HL-60 (cell line): ENCODE data around the gene ITGB5.
"Not testable (repeated sequence)": the region's sequence is repeated elsewhere in the genome, so short reads cannot be mapped to it uniquely, and the experiment has no call there.

ENCODE experiments used
- GABPA ChIP-seq: IDR thresholded peaks from 2 replicates; pipeline ENCODE4 v1.6.1; 2012; ENCODE audit warnings: low read depth
- POLR2AphosphoS5 ChIP-seq: IDR thresholded peaks from 2 replicates; pipeline ENCODE4 v1.6.1; 2012; ENCODE audit warnings: low read depth
- SPI1 ChIP-seq: IDR thresholded peaks from 2 replicates; pipeline ENCODE4 v1.6.1; 2012; ENCODE audit warnings: low read depth, mild to moderate bottlenecking, borderline replicate concordance
- TF ChIP-seq, protein P1 (sequence below): IDR thresholded peaks from one replicate; pipeline ENCODE4 v1.5.1; 2011; ENCODE audit warnings: low read length, control low read depth, inconsistent platforms; ENCODE audit not compliant: insufficient read depth
- TF ChIP-seq, protein P2 (sequence below): IDR thresholded peaks from 2 replicates; pipeline ENCODE4 v1.6.1; 2012; ENCODE audit warnings: low read depth; ENCODE audit not compliant: insufficient replicate concordance

DNA sequence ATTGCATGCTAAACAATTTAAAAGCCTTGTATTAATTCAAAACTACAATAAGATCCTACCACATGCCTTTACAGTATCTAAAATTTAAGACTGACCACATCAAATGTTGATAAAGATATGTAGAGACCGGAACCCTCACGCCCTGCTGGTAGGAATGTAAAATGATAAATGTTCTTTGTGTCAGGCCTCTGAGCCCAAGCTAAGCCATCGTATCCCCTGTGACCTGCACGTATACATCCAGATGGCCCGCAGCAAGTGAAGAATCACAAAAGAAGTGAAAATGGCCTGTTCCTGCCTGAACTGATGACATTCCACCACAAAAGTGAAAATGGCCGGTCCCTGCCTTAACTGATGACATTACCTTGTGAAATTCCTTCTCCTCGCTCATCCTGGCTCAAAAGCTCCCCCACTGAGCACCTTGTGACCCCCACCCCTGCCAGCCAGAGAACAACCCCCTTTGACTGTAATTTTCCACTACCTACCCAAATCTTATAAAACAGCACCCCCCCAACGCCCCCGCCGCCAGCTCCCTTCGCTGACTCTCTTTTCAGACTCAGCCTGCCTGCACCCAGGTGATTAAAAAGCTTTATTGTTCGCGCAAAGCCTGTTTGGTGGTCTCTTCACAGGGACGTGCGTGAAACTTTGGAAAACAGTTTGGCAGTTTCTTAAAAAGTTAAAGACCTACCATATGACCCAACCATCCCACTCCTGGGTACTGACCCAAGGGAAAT is 59.5 kb downstream of the ITGB5 start:
- TF ChIP-seq POLR2AphosphoS5, GABPA, SPI1: not testable (repeated sequence)
- TF ChIP-seq, protein P1, sequence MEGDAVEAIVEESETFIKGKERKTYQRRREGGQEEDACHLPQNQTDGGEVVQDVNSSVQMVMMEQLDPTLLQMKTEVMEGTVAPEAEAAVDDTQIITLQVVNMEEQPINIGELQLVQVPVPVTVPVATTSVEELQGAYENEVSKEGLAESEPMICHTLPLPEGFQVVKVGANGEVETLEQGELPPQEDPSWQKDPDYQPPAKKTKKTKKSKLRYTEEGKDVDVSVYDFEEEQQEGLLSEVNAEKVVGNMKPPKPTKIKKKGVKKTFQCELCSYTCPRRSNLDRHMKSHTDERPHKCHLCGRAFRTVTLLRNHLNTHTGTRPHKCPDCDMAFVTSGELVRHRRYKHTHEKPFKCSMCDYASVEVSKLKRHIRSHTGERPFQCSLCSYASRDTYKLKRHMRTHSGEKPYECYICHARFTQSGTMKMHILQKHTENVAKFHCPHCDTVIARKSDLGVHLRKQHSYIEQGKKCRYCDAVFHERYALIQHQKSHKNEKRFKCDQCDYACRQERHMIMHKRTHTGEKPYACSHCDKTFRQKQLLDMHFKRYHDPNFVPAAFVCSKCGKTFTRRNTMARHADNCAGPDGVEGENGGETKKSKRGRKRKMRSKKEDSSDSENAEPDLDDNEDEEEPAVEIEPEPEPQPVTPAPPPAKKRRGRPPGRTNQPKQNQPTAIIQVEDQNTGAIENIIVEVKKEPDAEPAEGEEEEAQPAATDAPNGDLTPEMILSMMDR: not testable (repeated sequence)
- TF ChIP-seq, protein P2, sequence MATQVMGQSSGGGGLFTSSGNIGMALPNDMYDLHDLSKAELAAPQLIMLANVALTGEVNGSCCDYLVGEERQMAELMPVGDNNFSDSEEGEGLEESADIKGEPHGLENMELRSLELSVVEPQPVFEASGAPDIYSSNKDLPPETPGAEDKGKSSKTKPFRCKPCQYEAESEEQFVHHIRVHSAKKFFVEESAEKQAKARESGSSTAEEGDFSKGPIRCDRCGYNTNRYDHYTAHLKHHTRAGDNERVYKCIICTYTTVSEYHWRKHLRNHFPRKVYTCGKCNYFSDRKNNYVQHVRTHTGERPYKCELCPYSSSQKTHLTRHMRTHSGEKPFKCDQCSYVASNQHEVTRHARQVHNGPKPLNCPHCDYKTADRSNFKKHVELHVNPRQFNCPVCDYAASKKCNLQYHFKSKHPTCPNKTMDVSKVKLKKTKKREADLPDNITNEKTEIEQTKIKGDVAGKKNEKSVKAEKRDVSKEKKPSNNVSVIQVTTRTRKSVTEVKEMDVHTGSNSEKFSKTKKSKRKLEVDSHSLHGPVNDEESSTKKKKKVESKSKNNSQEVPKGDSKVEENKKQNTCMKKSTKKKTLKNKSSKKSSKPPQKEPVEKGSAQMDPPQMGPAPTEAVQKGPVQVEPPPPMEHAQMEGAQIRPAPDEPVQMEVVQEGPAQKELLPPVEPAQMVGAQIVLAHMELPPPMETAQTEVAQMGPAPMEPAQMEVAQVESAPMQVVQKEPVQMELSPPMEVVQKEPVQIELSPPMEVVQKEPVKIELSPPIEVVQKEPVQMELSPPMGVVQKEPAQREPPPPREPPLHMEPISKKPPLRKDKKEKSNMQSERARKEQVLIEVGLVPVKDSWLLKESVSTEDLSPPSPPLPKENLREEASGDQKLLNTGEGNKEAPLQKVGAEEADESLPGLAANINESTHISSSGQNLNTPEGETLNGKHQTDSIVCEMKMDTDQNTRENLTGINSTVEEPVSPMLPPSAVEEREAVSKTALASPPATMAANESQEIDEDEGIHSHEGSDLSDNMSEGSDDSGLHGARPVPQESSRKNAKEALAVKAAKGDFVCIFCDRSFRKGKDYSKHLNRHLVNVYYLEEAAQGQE: not testable (repeated sequence)
